A673 (cell line): ENCODE results near the gene LGSN. TPM values are rescaled to one million over a fixed set of nuclear protein-coding genes. Genes with fewer than 3 reads are reported as not detected.

Experiments used
- BruUV-seq: library from RNA; stranded (reverse); fragments of 400-500 nt; replicated peaks from 2 replicates; lab custom pipeline; 2021; lab: Mats Ljungman, UMichigan
- CTCF ChIA-PET: fragments of 300-600 bp; sonication (Branson Sonifier 250); formaldehyde crosslinking; loops from one replicate; lab custom pipeline; 2022; ENCODE audit warnings: antibody characterized with exemption; lab: Charles Lee
- POLR2A ChIA-PET: fragments of 300-600 bp; sonication (Branson Sonifier 250); formaldehyde crosslinking; loops from one replicate; lab custom pipeline; 2022; ENCODE audit warnings: antibody characterized with exemption; ENCODE audit not compliant: low non-redundant PET; lab: Charles Lee
- DNase-seq: peaks from one replicate; pipeline ENCODE4 v3.0.0-alpha.2; 2015; ENCODE audit warnings: low spot score
- H3K27ac ChIP-seq: fragments of 200-600 bp; sonication (generic); 2 replicates; pipeline ENCODE4 v1.5.1; 2016; ENCODE audit warnings: mixed run types, low read depth, mild to moderate bottlenecking, mixed read lengths, antibody characterized with exemption, low read length; ENCODE audit not compliant: poor library complexity, severe bottlenecking
- H3K27me3 ChIP-seq: fragments of 200-600 bp; sonication (generic); replicated peaks from 2 replicates; pipeline ENCODE4 v1.6.1; 2017; ENCODE audit warnings: mixed run types, low read depth, mild to moderate bottlenecking, mixed read lengths, antibody characterized with exemption, low read length; ENCODE audit not compliant: insufficient read depth, poor library complexity
- H3K36me3 ChIP-seq: fragments of 200-600 bp; sonication (generic); 2 replicates; pipeline ENCODE4 v1.6.1; 2016; ENCODE audit warnings: mixed run types, mild to moderate bottlenecking, mixed read lengths, antibody characterized with exemption, low read length; ENCODE audit not compliant: insufficient read depth, poor library complexity, severe bottlenecking
- H3K4me1 ChIP-seq: fragments of 200-600 bp; sonication (generic); 2 replicates; pipeline ENCODE4 v1.6.1; 2017; ENCODE audit warnings: mixed run types, mild to moderate bottlenecking, mixed read lengths, antibody characterized with exemption, low read length; ENCODE audit not compliant: insufficient read depth, poor library complexity, severe bottlenecking
- H3K4me3 ChIP-seq: fragments of 200-600 bp; sonication (generic); 2 replicates; pipeline ENCODE4 v1.5.1; 2016; ENCODE audit warnings: low read depth, mixed run types, mild to moderate bottlenecking, mixed read lengths, low read length; ENCODE audit not compliant: poor library complexity, severe bottlenecking
- H3K9me3 ChIP-seq: fragments of 200-600 bp; sonication (generic); 2 replicates; pipeline ENCODE4 v1.6.1; 2016; ENCODE audit warnings: mixed run types, low read depth, mild to moderate bottlenecking, mixed read lengths, antibody characterized with exemption, low read length; ENCODE audit not compliant: poor library complexity, severe bottlenecking
- EZH2 ChIP-seq: fragments of 200-600 bp; sonication (generic); IDR thresholded peaks from 2 replicates; pipeline ENCODE4 v1.6.1; 2017; ENCODE audit warnings: borderline replicate concordance, low read depth, mild to moderate bottlenecking, mixed read lengths, antibody characterized with exemption, low read length; ENCODE audit not compliant: poor library complexity, severe bottlenecking
- intact Hi-C: fragments of 100-400 bp; cut with micrococcal nuclease; formaldehyde crosslinking; loops from one replicate; pipeline ENCODE4 v1.10.0; 2022; ENCODE audit not compliant: unreplicated experiment
- total RNA-seq: library from RNA; stranded (reverse); gene quantifications from 2 replicates; pipeline ENCODE4 v1.2.3, GENCODE V29; 2021
- TF ChIP-seq, protein P1 (sequence below): fragments of 300-800, 200-600 bp; sonication (generic); conservative IDR thresholded peaks from 2 replicates; pipeline ENCODE4 v1.5.1; 2017; ENCODE audit warnings: low read depth, mild to moderate bottlenecking, antibody characterized with exemption, low read length, moderate library complexity, mixed read lengths

LGSN gene
- total RNA-seq, 1 experiment from 2014 or later, result not detected

DNA sequence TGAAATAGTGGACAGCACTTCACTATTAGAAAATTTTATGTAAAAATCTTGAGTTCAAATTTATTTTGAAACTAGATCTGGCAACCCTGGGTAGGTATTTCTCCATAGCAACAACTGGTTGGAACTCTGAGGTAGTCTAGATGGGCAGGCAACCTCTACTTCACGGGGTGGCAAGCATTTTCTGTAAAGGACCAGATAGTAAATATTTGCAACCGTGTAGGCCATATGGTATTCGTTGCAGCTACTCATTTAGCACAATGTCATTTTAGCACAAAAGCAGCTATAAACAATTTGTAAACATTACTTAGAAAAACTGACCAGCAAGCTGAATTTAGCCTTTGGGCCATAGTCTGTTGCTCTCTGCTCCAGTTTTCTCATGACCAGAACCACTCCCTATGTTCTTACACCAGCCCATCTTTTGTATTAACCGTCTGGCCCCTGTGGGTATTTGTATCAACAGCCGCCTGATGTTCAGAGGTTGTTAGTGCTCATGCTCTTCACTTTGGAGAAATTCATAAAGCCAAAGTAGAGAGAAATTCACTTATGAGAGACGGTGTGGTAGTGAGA lies 29.2 kb downstream of the LGSN start:
- H3K4me3 ChIP-seq, result no peak overlapping the region
- CTCF ChIA-PET, result no interaction called here
- intact Hi-C loops, result no loop called here
- DNase-seq, result no peak
- no peak overlapping the region for H3K27ac ChIP-seq
- BruUV-seq, result no TSS peak
- H3K27me3 ChIP-seq, result no peaks in the 10 kb centered on the region
- no peaks in the 10 kb centered on the region for H3K9me3 ChIP-seq
- H3K36me3 ChIP-seq, result no peaks in the 10 kb centered on the region
- H3K4me1 ChIP-seq, result peaks cover 11% of the 10 kb centered on the region
- TF ChIP-seq, protein P1, sequence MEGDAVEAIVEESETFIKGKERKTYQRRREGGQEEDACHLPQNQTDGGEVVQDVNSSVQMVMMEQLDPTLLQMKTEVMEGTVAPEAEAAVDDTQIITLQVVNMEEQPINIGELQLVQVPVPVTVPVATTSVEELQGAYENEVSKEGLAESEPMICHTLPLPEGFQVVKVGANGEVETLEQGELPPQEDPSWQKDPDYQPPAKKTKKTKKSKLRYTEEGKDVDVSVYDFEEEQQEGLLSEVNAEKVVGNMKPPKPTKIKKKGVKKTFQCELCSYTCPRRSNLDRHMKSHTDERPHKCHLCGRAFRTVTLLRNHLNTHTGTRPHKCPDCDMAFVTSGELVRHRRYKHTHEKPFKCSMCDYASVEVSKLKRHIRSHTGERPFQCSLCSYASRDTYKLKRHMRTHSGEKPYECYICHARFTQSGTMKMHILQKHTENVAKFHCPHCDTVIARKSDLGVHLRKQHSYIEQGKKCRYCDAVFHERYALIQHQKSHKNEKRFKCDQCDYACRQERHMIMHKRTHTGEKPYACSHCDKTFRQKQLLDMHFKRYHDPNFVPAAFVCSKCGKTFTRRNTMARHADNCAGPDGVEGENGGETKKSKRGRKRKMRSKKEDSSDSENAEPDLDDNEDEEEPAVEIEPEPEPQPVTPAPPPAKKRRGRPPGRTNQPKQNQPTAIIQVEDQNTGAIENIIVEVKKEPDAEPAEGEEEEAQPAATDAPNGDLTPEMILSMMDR, result no peak
- no peak for TF ChIP-seq EZH2
- POLR2A ChIA-PET, result no interaction called here

DNA sequence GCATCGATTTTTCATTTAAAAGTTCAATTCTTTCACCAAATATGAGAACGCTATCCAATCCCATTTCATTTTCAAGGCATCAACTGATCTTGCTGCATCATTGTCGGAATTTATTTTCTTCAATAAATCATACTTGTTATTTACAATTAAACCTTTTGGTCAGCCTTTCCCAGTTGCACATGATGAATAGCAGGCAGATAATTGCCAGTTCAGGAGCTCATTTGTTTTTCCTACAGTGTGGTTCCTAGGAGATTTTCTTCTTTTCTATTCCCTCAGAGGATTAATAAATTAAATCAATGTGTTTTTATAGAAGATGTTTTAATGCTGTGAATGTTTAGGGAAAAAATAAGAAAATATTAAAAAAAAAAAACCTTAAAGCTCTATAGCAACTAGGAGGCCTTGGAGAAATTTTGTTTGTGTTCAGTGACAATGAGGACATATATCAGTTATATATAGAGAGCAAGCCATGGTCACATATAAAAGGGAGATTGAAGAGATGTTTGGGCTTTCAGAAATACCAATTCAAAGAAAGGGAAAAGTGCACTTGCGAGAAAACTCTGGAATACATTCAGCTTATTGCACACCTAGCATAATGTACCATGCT lies 30.4 kb downstream of the LGSN start:
- TF ChIP-seq EZH2, result no peak
- TF ChIP-seq, protein P1, result no peak
- no peak overlapping the region for H3K27ac ChIP-seq
- intact Hi-C loops, result no loop called here
- no peaks in the 10 kb centered on the region for H3K36me3 ChIP-seq
- H3K9me3 ChIP-seq, result no peaks in the 10 kb centered on the region
- H3K4me3 ChIP-seq, result no peak overlapping the region
- H3K4me1 ChIP-seq, result no peaks in the 10 kb centered on the region
- no peaks in the 10 kb centered on the region for H3K27me3 ChIP-seq
- DNase-seq, result no peak
- POLR2A ChIA-PET, result no interaction called here
- BruUV-seq, result no TSS peak
- CTCF ChIA-PET, result no interaction called here

DNA sequence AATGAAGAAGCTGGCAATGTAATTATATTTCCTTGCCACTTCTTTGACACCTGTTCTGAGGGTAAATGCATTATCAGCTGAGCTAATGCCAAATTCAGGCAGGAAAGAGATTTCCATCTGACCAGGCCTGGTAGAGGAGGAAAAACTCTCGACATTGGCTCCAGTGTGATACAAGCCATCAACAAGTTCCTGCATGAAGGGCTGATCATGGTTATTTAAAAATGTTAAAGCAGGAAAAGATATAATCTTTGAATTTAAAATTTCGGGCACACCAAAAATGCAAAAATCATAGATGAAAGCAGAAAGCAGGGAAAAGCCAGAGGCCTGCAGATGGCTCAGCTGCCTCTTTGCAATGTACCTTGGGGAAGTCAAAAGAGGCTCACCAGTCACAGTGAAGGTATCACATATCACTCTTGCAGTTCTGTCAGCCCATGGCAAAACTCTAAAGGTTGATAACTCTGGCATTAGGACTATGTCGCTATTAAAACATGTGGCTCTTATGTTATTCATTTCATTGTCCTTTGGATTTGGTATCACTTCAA lies 39.1 kb downstream of the LGSN start:
- Histone ChIP-seq H3K36me3 (no peaks in the 10 kb centered on the region), H3K27ac (no peak overlapping the region), H3K4me1 (no peaks in the 10 kb centered on the region), H3K9me3 (no peaks in the 10 kb centered on the region), H3K4me3 (no peak overlapping the region), H3K27me3 (no peaks in the 10 kb centered on the region)
- BruUV-seq, result no TSS peak
- DNase-seq, result no peak
- TF ChIP-seq EZH2, result no peak
- TF ChIP-seq, protein P1, result no peak
- POLR2A ChIA-PET, result no interaction called here
- intact Hi-C loops, result no loop called here
- CTCF ChIA-PET, result no interaction called here
